HG03521 (cell line): Measurements from ENCODE around the gene FALEC.

Experiments
- ATAC-seq: cut with Tn5 transposase; IDR thresholded peaks from one replicate; pipeline ENCODE4 v1.9.1; 2021; ENCODE audit warnings: mild to moderate bottlenecking, moderate library complexity; ENCODE audit not compliant: unreplicated experiment

The FALEC gene

GRCh38 chr1:150511985-150512660 is 3.4 kb upstream of the FALEC start:
- ATAC-seq, result no peak

- ATAC-seq, result no peak
Observed at GRCh38 chr1:150512846-150513245, 2.7 kb upstream of the FALEC start.

GRCh38 chr1:150513351-150513791 is 2.2 kb upstream of the FALEC start:
- ATAC-seq, result no peak

- no peak for ATAC-seq
Observed at GRCh38 chr1:150514260-150514659, 1.3 kb upstream of the FALEC start.

GRCh38 chr1:150514913-150515327 is 632 bp upstream of the FALEC start:
- no peak for ATAC-seq

GRCh38 chr1:150516050-150516591 is 569 bp downstream of the FALEC start:
- no peak for ATAC-seq

GRCh38 chr1:150516616-150517015 is 1.1 kb downstream of the FALEC start:
- no peak for ATAC-seq

GRCh38 chr1:150521196-150521968 is 5.8 kb downstream of the FALEC start:
- ATAC-seq, result no peak

- no peak for ATAC-seq
Observed at GRCh38 chr1:150525348-150525747, 9.8 kb downstream of the FALEC start.

- no peak for ATAC-seq
Observed at GRCh38 chr1:150528196-150528595, 12.6 kb downstream of the FALEC start.

GRCh38 chr1:150529017-150529416 is 13.5 kb downstream of the FALEC start:
- ATAC-seq, result no peak

GRCh38 chr1:150530491-150531159 is 15.1 kb downstream of the FALEC start:
- ATAC-seq, result no peak

- ATAC-seq, result no peak
Observed at GRCh38 chr1:150532860-150533259, 17.3 kb downstream of the FALEC start.

GRCh38 chr1:150534002-150534401 is 18.4 kb downstream of the FALEC start:
- ATAC-seq, result no peak

GRCh38 chr1:150535511-150536287 is 20.1 kb downstream of the FALEC start:
- ATAC-seq, result no peak

- ATAC-seq, result no peak
Observed at GRCh38 chr1:150536836-150537731, 21.5 kb downstream of the FALEC start.

- no peak for ATAC-seq
Observed at GRCh38 chr1:150537732-150538684, 22.5 kb downstream of the FALEC start.

GRCh38 chr1:150543500-150544143 is 28.1 kb downstream of the FALEC start:
- ATAC-seq, result no peak
